WERI-Rb-1 (cell line): ENCODE results near the gene SFXN5.
"Not testable (repeated sequence)": the region's sequence is repeated elsewhere in the genome, so short reads cannot be mapped to it uniquely, and the experiment has no call there.

Experiments used
- DNase-seq: peaks from one replicate; pipeline ENCODE4 v3.0.0-alpha.2; 2020
- H3K27ac ChIP-seq: fragments of 250-450 bp; sonication (Bioruptor Pico); 2 replicates; pipeline ENCODE4 v1.5.1; 2020; ENCODE audit warnings: mild to moderate bottlenecking, moderate library complexity
- H3K27me3 ChIP-seq: fragments of 250-450 bp; sonication (Bioruptor Pico); 2 replicates; pipeline ENCODE4 v1.5.1; 2021; ENCODE audit warnings: mild to moderate bottlenecking, low read depth, moderate library complexity; ENCODE audit not compliant: insufficient read depth, severe bottlenecking
- H3K36me3 ChIP-seq: fragments of 250-450 bp; sonication (Bioruptor Pico); 2 replicates; pipeline ENCODE4 v1.5.1; 2020; ENCODE audit warnings: mild to moderate bottlenecking, moderate library complexity
- H3K4me3 ChIP-seq: 2 replicates; pipeline ENCODE4 v1.5.1; 2011; ENCODE audit warnings: low read depth, mild to moderate bottlenecking, control low read depth, low read length
- H3K9me3 ChIP-seq: fragments of 250-450 bp; sonication (Bioruptor Pico); 2 replicates; pipeline ENCODE4 v1.5.1; 2021; ENCODE audit warnings: mild to moderate bottlenecking, moderate library complexity; ENCODE audit not compliant: severe bottlenecking
- TF ChIP-seq, protein P1 (sequence below): IDR thresholded peaks from 2 replicates; pipeline ENCODE4 v1.5.1; 2011; ENCODE audit warnings: low read depth, mild to moderate bottlenecking, control low read depth, inconsistent platforms, low read length

Gene SFXN5, protein sequence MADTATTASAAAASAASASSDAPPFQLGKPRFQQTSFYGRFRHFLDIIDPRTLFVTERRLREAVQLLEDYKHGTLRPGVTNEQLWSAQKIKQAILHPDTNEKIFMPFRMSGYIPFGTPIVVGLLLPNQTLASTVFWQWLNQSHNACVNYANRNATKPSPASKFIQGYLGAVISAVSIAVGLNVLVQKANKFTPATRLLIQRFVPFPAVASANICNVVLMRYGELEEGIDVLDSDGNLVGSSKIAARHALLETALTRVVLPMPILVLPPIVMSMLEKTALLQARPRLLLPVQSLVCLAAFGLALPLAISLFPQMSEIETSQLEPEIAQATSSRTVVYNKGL

DNA sequence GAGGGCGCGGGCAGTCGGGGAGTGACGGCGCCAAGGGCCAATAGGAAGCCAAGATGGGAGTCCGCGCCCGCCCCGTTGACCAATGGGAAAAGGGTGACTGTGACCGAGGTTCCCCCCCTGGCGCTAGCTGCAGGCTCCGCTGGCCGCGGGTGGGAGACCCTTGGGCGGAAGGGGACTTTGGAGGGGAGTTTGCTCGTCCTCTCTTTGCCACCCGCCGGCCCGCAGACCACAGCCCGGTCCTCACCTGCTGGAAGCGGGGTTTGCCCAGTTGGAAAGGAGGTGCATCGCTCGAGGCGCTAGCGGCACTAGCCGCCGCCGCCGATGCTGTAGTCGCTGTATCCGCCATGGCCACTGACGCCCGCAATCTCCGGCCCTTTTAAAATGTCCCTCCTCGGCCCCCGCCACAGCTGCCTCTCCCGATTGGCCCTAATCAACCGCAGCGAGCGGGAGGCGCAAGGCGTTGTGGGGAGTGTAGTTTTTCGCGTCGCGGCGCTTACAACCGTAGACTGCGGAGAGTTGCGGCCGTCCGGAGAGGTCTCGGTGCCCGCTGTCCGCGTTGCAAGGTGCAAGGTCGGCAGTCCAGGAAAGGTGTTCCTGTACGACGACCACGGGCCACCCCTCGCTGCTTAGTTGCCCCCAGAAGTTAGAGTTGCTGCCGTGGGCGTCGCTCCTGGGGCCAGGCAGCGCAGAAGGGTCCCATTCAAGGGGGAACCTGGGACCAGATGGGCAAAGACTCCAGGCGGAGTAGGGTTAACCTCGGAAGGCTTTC, at the start of gene SFXN5:
SFXN5 (minus strand) TSS at position 353 of the 769 bp plus-strand sequence; CDS start at position 346, 7 bp downstream.
- peak within 1 kb of the TSS; percentile 92 for H3K27ac ChIP-seq
- H3K36me3 ChIP-seq, result peaks cover 9% of the 10 kb centered on the region; the same call in 1 of the 2 replicates

DNA sequence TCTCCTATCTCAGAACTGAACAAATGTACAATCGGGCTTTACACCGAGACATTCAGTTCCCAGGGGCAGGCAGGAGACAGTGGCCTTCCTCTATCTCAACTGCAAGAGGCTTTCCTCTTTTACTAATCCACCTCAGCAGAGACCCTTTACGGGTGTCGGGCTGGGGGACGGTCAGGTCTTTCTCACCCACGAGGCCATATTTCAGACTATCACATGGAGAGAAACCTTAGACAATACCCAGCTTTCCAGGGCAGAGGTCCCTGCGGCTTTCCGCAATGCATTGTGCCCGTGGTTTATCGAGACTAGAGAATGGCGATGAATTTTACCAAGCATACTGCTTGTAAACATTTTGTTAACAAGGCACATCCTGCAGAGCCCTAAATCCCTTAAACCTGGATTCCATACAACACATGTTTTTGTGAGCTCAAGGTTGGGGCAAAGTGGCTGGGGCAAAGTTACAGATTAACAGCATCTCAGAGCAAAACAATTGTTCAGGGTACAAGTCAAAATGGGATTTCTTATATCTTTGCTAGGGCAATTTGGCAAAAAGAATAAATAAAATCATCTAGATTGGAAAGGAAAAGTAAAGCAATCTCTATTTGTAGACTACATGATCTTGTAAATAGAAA, 48.2 kb upstream of the SFXN5 start:
- not testable (repeated sequence) for H3K27me3 ChIP-seq, H3K36me3 ChIP-seq, H3K27ac ChIP-seq, H3K4me3 ChIP-seq, H3K9me3 ChIP-seq, DNase-seq

More for the DNA sequence above, at the start of gene SFXN5:
- H3K9me3 ChIP-seq, result no peaks in the 10 kb centered on the region
- H3K4me3 ChIP-seq, result peak within 1 kb of the TSS; percentile 84
- TF ChIP-seq, protein P1, sequence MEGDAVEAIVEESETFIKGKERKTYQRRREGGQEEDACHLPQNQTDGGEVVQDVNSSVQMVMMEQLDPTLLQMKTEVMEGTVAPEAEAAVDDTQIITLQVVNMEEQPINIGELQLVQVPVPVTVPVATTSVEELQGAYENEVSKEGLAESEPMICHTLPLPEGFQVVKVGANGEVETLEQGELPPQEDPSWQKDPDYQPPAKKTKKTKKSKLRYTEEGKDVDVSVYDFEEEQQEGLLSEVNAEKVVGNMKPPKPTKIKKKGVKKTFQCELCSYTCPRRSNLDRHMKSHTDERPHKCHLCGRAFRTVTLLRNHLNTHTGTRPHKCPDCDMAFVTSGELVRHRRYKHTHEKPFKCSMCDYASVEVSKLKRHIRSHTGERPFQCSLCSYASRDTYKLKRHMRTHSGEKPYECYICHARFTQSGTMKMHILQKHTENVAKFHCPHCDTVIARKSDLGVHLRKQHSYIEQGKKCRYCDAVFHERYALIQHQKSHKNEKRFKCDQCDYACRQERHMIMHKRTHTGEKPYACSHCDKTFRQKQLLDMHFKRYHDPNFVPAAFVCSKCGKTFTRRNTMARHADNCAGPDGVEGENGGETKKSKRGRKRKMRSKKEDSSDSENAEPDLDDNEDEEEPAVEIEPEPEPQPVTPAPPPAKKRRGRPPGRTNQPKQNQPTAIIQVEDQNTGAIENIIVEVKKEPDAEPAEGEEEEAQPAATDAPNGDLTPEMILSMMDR, result no peak
- DNase-seq, result peak; percentile 99
- no peaks in the 10 kb centered on the region for H3K27me3 ChIP-seq

DNA sequence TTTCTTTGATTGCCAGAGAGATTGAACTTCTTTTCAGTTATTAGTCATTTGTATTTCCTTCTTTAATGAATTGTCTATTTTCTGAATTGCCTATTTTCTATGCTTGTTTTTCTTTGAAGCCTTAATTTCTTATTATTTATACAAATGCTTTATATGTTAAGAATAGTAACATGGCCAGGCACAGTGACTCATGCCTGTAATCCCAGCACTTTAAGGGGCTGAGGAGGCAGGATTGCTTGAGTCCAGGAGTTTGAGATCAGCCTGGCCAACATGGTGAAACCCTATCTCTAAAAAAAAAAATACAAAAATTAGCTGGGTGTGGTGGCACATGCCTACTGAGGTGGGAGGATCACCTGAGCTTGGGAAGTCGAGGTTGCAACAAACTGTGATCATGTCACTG, 45.9 kb upstream of the SFXN5 start:
- Histone ChIP-seq H3K27ac (no peak overlapping the region), H3K9me3 (peaks cover 5% of the 10 kb centered on the region), H3K36me3 (no peaks in the 10 kb centered on the region), H3K27me3 (no peaks in the 10 kb centered on the region), H3K4me3 (no peak overlapping the region)
- no peak for DNase-seq
- TF ChIP-seq, protein P1, result no peak

DNA sequence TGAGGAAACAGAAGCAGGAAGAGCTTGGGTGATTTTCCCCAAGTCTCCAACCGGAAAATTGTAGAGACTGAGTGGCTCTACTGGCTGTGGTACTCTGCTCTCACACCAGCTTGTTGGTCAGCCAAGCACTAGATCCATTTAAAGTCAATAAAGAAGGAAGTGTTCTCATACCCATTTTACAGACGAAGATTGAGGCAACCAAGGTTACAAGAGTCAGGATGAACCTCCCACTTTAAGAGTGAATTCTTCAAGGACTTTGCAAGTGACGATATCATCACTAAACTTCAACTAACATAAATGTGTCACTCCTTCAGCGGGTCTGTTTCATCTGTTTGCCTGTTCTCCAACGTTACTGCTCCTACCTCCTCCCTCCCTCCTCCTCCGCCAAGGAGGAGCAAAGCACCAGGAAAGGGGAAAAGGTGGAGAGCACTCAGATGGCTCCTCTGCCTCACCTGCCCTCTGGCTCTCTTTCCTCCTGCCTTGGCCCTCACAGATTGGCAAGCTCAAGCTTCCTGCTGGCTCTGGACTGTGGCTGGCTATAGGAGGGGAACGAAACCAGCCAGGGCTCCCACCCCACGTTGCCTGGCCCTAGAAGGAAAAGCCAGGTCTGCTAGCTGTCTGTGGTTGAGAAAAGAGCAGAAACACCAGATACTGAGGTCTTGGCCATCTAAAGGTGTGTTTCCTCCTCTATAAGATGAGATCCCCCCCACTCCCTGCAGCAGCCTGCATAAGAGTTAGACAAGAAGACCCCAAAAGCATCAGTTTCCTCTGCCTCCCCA, 44.9 kb upstream of the SFXN5 start:
- H3K4me3 ChIP-seq, result no peak overlapping the region
- H3K27me3 ChIP-seq, result no peaks in the 10 kb centered on the region
- TF ChIP-seq, protein P1, result no peak
- H3K36me3 ChIP-seq, result no peaks in the 10 kb centered on the region
- H3K27ac ChIP-seq, result no peak overlapping the region
- peaks cover 5% of the 10 kb centered on the region for H3K9me3 ChIP-seq
- no peak for DNase-seq

DNA sequence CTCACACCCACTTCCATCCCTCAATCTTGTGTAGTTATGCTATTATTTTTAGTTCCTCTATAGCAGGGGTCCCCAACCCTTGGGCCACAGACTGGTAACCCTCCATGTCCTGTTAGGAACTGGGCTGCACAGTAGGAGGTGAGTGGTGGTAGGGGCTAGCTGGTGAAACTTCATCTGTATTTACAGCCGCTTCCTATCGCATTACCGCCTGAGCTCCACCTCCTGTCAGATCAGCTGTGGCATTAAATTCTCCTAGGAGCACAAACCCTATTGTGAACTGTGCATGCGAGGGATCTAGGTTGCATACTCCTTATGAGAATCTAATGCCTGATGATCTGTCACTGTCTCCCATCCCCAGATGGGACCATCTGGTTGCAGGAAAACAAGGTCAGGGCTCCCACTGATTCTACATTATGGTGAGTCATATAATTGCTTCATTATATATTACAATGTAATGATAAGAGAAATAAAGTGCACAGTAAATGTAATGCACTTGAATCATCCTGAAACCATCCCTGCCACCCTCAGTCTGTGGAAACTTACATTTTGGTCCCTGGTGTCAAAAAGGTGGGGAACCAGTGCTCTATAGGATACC, 42.9 kb upstream of the SFXN5 start:
- Histone ChIP-seq H3K9me3 (peaks cover 5% of the 10 kb centered on the region), H3K4me3 (no peak overlapping the region), H3K36me3 (no peaks in the 10 kb centered on the region), H3K27ac (no peak overlapping the region), H3K27me3 (no peaks in the 10 kb centered on the region)
- TF ChIP-seq, protein P1, result no peak
- DNase-seq, result peak; percentile 71
